Lower leg skin (tissue), 3 donors: Measurements from ENCODE around the gene PDE6B.

Source experiments
- CTCF ChIP-seq, 3 donors: fragments of 450-650 bp; IDR thresholded peaks; one replicate each; pipeline ENCODE4 v1.5.1; 2016; ENCODE audit warnings: antibody characterized with exemption in 3 of 3, mild to moderate bottlenecking in 3 of 3, moderate library complexity in 2 of 3
- POLR2A ChIP-seq, 2 donors: fragments of 450-650 bp; IDR thresholded peaks; one replicate each; pipeline ENCODE4 v1.6.1; 2016 to 2017; ENCODE audit warnings: antibody characterized with exemption in 2 of 2, mild to moderate bottlenecking in 1 of 2, moderate library complexity in 1 of 2

- TF ChIP-seq CTCF (IDR thresholded peaks at IDR 0.05) (no peak), POLR2A (IDR thresholded peaks at IDR 0.05) (no peak)
Measured at GRCh38 chr4:712916-713632, 87.7 kb downstream of the PDE6B start.
